HEK293 (cell line): ENCODE results near the gene HSP90AA1.

Experiments
- CTCF ChIA-PET: fragments of 350-600 bp; formaldehyde crosslinking; extraction: SDS; loops from one replicate; lab custom pipeline; 2021; ENCODE audit warnings: antibody characterized with exemption; lab: Yijun Ruan, JAX
- POLR2A ChIA-PET: fragments of 300-600 bp; formaldehyde crosslinking; extraction: SDS; loops from one replicate; lab custom pipeline; 2020; ENCODE audit warnings: antibody characterized with exemption, inconsistent platforms; lab: Yijun Ruan, JAX
- H3K27ac ChIP-seq: fragments of 200-500 bp; sonication (Bioruptor generic); 2 replicates; pipeline ENCODE4 v1.5.1; 2014; ENCODE audit warnings: low read depth, low read length, control low read depth, inconsistent platforms; ENCODE audit errors: extremely low read depth
- H3K36me3 ChIP-seq, 2 experiments: fragments of 200-500 bp in 1 of 2; sonication (Bioruptor generic) in 1 of 2; 1 replicate in 1 of 2; 2 replicates in 1 of 2; pipeline ENCODE4 v1.5.1; 2014 to 2017; ENCODE audit warnings: inconsistent platforms in 2 of 2, low read length in 2 of 2; ENCODE audit not compliant: control insufficient read depth in 2 of 2, insufficient read depth in 1 of 2
- H3K4me1 ChIP-seq: fragments of 200-500 bp; sonication (Bioruptor generic); 2 replicates; pipeline ENCODE4 v1.5.1; 2014; ENCODE audit warnings: mild to moderate bottlenecking, low read length, inconsistent platforms; ENCODE audit not compliant: control insufficient read depth, insufficient read depth
- H3K4me3 ChIP-seq: 2 replicates; pipeline ENCODE4 v1.5.1; 2011; ENCODE audit warnings: low read depth, mild to moderate bottlenecking, control low read depth, low read length, moderate library complexity
- H3K9me3 ChIP-seq: fragments of 200-500 bp; sonication (Bioruptor generic); 2 replicates; pipeline ENCODE4 v1.5.1; 2014; ENCODE audit warnings: low read depth, low read length, inconsistent platforms; ENCODE audit not compliant: control insufficient read depth, insufficient read depth
- BCL11B ChIP-seq: fragments of 450-650 bp; formaldehyde crosslinking; IDR thresholded peaks from 2 replicates; pipeline ENCODE4 v1.5.1; 2016; ENCODE audit warnings: low read depth, missing biosample characterization, missing genetic modification characterization
- MYNN ChIP-seq: fragments of 450-650 bp; formaldehyde crosslinking; IDR thresholded peaks from 2 replicates; pipeline ENCODE4 v1.5.1; 2016; ENCODE audit warnings: missing biosample characterization, missing genetic modification characterization, borderline replicate concordance
- MZF1 ChIP-seq: fragments of 450-650 bp; formaldehyde crosslinking; IDR thresholded peaks from 2 replicates; pipeline ENCODE4 v1.5.1; 2017; ENCODE audit warnings: missing biosample characterization, missing genetic modification characterization, borderline replicate concordance
- WT1 ChIP-seq: fragments of 450-650 bp; formaldehyde crosslinking; IDR thresholded peaks from 2 replicates; pipeline ENCODE4 v1.5.1; 2016; ENCODE audit warnings: missing biosample characterization, missing genetic modification characterization
- ZBTB21 ChIP-seq: fragments of 450-650 bp; formaldehyde crosslinking; IDR thresholded peaks from 2 replicates; pipeline ENCODE4 v1.5.1; 2017; ENCODE audit warnings: missing biosample characterization, missing genetic modification characterization
- ZEB2 ChIP-seq: fragments of 450-650 bp; formaldehyde crosslinking; IDR thresholded peaks from 2 replicates; pipeline ENCODE4 v1.5.1; 2016; ENCODE audit warnings: missing biosample characterization, missing genetic modification characterization
- ZFP37 ChIP-seq: fragments of 450-650 bp; formaldehyde crosslinking; IDR thresholded peaks from 2 replicates; pipeline ENCODE4 v1.5.1; 2016; ENCODE audit warnings: missing biosample characterization, missing genetic modification characterization
- ZNF138 ChIP-seq: fragments of 450-650 bp; formaldehyde crosslinking; IDR thresholded peaks from 2 replicates; pipeline ENCODE4 v1.5.1; 2016; ENCODE audit warnings: missing biosample characterization, missing genetic modification characterization, borderline replicate concordance
- ZNF157 ChIP-seq: fragments of 450-650 bp; formaldehyde crosslinking; IDR thresholded peaks from 2 replicates; pipeline ENCODE4 v1.5.1; 2016; ENCODE audit warnings: missing biosample characterization, missing genetic modification characterization
- ZNF266 ChIP-seq: fragments of 450-650 bp; formaldehyde crosslinking; IDR thresholded peaks from 2 replicates; pipeline ENCODE4 v1.5.1; 2016; ENCODE audit warnings: missing biosample characterization, missing genetic modification characterization, low read depth
- ZNF366 ChIP-seq: fragments of 450-650 bp; formaldehyde crosslinking; conservative IDR thresholded peaks from 2 replicates; pipeline ENCODE4 v1.5.1; 2016; ENCODE audit warnings: missing biosample characterization, missing genetic modification characterization
- ZNF416 ChIP-seq: fragments of 450-650 bp; formaldehyde crosslinking; IDR thresholded peaks from 2 replicates; pipeline ENCODE4 v1.5.1; 2016; ENCODE audit warnings: missing biosample characterization, missing genetic modification characterization
- ZNF560 ChIP-seq: fragments of 450-650 bp; formaldehyde crosslinking; IDR thresholded peaks from 2 replicates; pipeline ENCODE4 v1.5.1; 2017; ENCODE audit warnings: missing biosample characterization, missing genetic modification characterization, borderline replicate concordance
- ZNF600 ChIP-seq: fragments of 450-650 bp; formaldehyde crosslinking; IDR thresholded peaks from 2 replicates; pipeline ENCODE4 v1.5.1; 2016; ENCODE audit warnings: missing biosample characterization, missing genetic modification characterization
- ZNF629 ChIP-seq: fragments of 450-650 bp; formaldehyde crosslinking; IDR thresholded peaks from 2 replicates; pipeline ENCODE4 v1.5.1; 2017; ENCODE audit warnings: missing biosample characterization, missing genetic modification characterization
- ZNF658 ChIP-seq: fragments of 450-650 bp; formaldehyde crosslinking; IDR thresholded peaks from 2 replicates; pipeline ENCODE4; 2016; ENCODE audit warnings: missing biosample characterization, missing genetic modification characterization
- TF ChIP-seq, protein P1 (sequence below): fragments of 450-650 bp; IDR thresholded peaks from 2 replicates; pipeline ENCODE4 v1.5.1; 2018; ENCODE audit warnings: missing biosample characterization, missing genetic modification characterization
- TF ChIP-seq, protein P2 (sequence below): fragments of 450-650 bp; formaldehyde crosslinking; IDR thresholded peaks from 2 replicates; pipeline ENCODE4 v1.5.1; 2016; ENCODE audit warnings: missing biosample characterization, missing genetic modification characterization
- TF ChIP-seq, protein P3 (sequence below): fragments of 450-650 bp; formaldehyde crosslinking; IDR thresholded peaks from 2 replicates; pipeline ENCODE4; 2016; ENCODE audit warnings: missing biosample characterization, missing genetic modification characterization
- TF ChIP-seq, protein P4 (sequence below): fragments of 450-650 bp; formaldehyde crosslinking; IDR thresholded peaks from 2 replicates; pipeline ENCODE4 v1.5.1; 2017; ENCODE audit warnings: missing biosample characterization, missing genetic modification characterization

Gene HSP90AA1

DNA sequence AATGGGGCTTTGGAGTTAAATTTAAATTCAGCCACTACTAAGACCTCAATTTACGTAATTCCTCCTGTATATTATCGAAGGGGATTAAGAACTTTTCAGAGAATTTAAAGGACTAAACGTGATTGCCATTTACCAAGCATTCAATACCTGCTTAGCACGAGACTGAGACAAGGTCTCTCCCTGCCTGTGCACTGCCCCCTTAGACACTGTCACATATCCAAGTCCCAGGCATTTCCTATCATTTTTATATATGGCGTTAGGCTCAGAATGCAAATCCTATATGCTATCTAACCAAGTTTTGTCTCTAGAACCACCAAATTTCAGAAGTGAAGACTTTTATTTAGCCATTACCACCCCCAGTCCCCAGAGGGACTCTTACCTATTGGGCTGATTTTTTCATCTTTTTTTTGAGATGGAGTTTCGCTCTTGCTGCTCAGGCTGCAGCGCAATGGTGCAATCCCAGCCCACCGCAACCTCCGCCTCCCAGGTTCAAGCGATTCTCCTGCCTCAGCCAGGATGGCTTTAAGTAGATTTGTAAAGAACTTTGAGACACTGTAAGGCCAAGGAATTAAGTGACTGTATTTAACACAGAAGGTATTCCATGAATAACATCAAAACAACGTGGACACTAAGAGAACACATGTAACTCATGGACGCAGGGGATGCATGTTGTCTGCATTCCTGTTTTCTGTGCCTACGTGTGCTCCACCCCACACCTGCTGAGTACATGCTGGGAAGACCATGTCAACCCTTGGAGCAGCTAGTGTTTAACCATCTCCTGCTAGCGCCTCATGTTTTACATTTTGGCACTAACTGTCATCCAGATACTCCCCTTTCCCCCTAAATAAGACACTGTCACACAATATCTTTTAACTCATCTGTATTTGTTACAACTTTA, 6.4 kb downstream of the HSP90AA1 start:
- Histone ChIP-seq H3K4me3 (no peak overlapping the region), H3K36me3 (peaks cover 62 to 75% of the 10 kb centered on the region in 2 experiments), H3K9me3 (no peaks in the 10 kb centered on the region), H3K4me1 (peaks cover 5% of the 10 kb centered on the region; the same call in 1 of the 2 replicates)
- CTCF ChIA-PET, result interaction anchor here (0.6 kb wide), 1 partner anchor 360 kb away, joined by 3 read pairs; no protein-coding TSS in a partner anchor
- POLR2A ChIA-PET, result no interaction called here
- TF ChIP-seq MYNN, result peak; percentile 94
- TF ChIP-seq, protein P1, sequence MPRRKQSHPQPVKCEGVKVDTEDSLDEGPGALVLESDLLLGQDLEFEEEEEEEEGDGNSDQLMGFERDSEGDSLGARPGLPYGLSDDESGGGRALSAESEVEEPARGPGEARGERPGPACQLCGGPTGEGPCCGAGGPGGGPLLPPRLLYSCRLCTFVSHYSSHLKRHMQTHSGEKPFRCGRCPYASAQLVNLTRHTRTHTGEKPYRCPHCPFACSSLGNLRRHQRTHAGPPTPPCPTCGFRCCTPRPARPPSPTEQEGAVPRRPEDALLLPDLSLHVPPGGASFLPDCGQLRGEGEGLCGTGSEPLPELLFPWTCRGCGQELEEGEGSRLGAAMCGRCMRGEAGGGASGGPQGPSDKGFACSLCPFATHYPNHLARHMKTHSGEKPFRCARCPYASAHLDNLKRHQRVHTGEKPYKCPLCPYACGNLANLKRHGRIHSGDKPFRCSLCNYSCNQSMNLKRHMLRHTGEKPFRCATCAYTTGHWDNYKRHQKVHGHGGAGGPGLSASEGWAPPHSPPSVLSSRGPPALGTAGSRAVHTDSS (tag by site-specific recombination), result no peak
- peak; percentile 93 for TF ChIP-seq ZFP37 (tag by site-specific recombination)
- peak; percentile 73 for TF ChIP-seq ZNF600 (tag by site-specific recombination)
- TF ChIP-seq, all 188 proteins: peak for 3
- H3K27ac ChIP-seq, result no peak overlapping the region

DNA sequence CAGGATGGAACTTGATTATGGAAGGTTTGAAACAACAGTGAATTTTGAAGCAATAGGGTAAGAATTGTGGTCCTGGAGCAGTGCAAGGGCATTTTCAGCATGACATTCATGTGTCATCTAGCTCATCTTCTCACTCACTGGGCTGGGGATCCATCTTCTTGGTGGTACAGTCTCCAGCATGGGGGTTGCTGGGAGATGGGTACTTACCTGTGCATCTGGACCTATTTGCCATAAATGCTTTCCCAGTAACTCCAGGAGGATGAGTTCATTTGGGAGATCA, 7.2 kb downstream of the HSP90AA1 start:
- H3K4me3 ChIP-seq, result no peak overlapping the region
- TF ChIP-seq MZF1 (tag by site-specific recombination) (no peak), ZNF600 (tag by site-specific recombination) (peak; percentile 84; the same call in 1 of the 2 replicates)
- TF ChIP-seq, protein P2, sequence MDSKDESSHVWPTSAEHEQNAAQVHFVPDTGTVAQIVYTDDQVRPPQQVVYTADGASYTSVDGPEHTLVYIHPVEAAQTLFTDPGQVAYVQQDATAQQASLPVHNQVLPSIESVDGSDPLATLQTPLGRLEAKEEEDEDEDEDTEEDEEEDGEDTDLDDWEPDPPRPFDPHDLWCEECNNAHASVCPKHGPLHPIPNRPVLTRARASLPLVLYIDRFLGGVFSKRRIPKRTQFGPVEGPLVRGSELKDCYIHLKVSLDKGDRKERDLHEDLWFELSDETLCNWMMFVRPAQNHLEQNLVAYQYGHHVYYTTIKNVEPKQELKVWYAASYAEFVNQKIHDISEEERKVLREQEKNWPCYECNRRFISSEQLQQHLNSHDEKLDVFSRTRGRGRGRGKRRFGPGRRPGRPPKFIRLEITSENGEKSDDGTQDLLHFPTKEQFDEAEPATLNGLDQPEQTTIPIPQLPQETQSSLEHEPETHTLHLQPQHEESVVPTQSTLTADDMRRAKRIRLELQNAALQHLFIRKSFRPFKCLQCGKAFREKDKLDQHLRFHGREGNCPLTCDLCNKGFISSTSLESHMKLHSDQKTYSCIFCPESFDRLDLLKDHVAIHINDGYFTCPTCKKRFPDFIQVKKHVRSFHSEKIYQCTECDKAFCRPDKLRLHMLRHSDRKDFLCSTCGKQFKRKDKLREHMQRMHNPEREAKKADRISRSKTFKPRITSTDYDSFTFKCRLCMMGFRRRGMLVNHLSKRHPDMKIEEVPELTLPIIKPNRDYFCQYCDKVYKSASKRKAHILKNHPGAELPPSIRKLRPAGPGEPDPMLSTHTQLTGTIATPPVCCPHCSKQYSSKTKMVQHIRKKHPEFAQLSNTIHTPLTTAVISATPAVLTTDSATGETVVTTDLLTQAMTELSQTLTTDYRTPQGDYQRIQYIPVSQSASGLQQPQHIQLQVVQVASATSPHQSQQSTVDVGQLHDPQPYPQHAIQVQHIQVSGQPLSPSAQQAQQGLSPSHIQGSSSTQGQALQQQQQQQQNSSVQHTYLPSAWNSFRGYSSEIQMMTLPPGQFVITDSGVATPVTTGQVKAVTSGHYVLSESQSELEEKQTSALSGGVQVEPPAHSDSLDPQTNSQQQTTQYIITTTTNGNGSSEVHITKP, result peak; percentile 68
- no peak overlapping the region for H3K27ac ChIP-seq
- H3K36me3 ChIP-seq, result peaks cover 62 to 67% of the 10 kb centered on the region in 2 experiments
- H3K4me1 ChIP-seq, result peaks cover 5% of the 10 kb centered on the region; the same call in 1 of the 2 replicates
- no peaks in the 10 kb centered on the region for H3K9me3 ChIP-seq
- CTCF ChIA-PET, result interaction anchor here (1.4 kb wide), 1 partner anchor 372 kb away, joined by 3 read pairs; no protein-coding TSS in a partner anchor
- POLR2A ChIA-PET, result interaction anchor here (0.5 to 0.8 kb wide), 2 partner anchors 8 to 16 kb away, joined by 3 read pairs; no protein-coding TSS in a partner anchor

DNA sequence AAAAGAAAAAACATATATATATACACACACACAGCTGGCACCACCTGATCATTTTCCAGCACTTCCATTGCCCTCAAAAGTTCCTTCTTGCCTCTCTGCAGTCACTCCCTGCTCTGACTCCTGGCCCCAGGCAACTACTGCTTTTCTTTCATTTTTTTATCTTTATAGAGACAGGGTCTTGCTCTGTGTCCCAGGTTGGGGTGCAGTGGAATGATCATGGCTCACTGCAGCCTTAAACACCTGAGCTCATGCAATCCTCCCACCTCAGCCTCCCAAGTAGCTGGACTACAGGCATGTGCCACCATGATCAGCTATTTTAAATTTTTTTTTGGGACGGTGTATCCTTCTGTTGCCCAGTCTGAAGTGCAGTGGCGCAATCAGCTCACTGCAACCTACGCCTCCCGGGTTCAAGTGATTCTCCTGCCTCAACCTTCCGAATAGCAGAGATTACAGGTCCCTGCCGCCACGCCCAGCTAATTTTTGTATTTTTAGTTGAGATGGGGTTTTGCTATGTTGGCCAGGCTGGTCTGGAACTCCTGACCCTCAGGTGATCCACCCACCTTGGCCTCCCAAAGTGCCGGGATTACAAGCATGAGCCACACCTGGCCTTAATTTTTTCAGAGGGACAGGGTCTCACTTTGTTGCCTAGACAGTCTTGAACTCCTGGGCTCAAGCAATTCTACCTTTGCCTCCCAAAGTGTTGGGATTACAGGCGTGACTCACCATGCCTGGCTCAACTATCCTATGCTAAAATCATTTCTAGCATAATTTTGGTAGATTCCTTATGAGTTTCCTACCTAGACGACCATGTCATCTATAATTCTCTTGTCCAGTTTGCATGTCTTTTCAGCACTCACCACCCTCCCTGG, 7.8 kb downstream of the HSP90AA1 start:
- CTCF ChIA-PET, result interaction anchor here (1.4 kb wide), 1 partner anchor 372 kb away, joined by 3 read pairs; no protein-coding TSS in a partner anchor
- Histone ChIP-seq H3K4me3 (no peak overlapping the region), H3K4me1 (peaks cover 5% of the 10 kb centered on the region; the same call in 1 of the 2 replicates), H3K9me3 (no peaks in the 10 kb centered on the region), H3K36me3 (peaks cover 58 to 61% of the 10 kb centered on the region in 2 experiments), H3K27ac (no peak overlapping the region)
- POLR2A ChIA-PET, result interaction anchor here (0.5 to 0.9 kb wide), 6 partner anchors 9 to 848 kb away, joined by 3 to 5 read pairs (median 3); no protein-coding TSS in a partner anchor
- TF ChIP-seq ZNF658 (tag by site-specific recombination) (no peak), ZNF366 (tag by site-specific recombination) (peak; percentile 19; the same call in 1 of the 2 replicates), ZNF157 (tag by site-specific recombination) (no peak), ZBTB21 (tag by site-specific recombination) (no peak), BCL11B (tag by site-specific recombination) (no peak), ZNF266 (tag by site-specific recombination) (no peak), ZNF560 (tag by site-specific recombination) (0 out of 2 replicates have a peak, but pooled peaks have one; percentile 4), ZEB2 (tag by site-specific recombination) (peak; percentile 61; the same call in 1 of the 2 replicates), ZNF416 (tag by site-specific recombination) (no peak), WT1 (0 out of 2 replicates have a peak, but pooled peaks have one; percentile 6), ZNF629 (tag by site-specific recombination) (no peak), ZNF138 (tag by site-specific recombination) (no peak)
- TF ChIP-seq, protein P3, sequence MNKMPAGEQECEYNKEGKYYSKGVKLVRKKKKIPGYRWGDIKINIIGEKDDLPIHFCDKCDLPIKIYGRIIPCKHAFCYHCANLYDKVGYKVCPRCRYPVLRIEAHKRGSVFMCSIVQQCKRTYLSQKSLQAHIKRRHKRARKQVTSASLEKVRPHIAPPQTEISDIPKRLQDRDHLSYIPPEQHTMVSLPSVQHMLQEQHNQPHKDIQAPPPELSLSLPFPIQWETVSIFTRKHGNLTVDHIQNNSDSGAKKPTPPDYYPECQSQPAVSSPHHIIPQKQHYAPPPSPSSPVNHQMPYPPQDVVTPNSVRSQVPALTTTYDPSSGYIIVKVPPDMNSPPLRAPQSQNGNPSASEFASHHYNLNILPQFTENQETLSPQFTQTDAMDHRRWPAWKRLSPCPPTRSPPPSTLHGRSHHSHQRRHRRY (tag by site-specific recombination), result no peak
- TF ChIP-seq, protein P4, sequence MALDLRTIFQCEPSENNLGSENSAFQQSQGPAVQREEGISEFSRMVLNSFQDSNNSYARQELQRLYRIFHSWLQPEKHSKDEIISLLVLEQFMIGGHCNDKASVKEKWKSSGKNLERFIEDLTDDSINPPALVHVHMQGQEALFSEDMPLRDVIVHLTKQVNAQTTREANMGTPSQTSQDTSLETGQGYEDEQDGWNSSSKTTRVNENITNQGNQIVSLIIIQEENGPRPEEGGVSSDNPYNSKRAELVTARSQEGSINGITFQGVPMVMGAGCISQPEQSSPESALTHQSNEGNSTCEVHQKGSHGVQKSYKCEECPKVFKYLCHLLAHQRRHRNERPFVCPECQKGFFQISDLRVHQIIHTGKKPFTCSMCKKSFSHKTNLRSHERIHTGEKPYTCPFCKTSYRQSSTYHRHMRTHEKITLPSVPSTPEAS (tag by site-specific recombination), result no peak
